ENCODE results near the gene SGTA. TPM values are rescaled to one million over a fixed set of nuclear protein-coding genes. Genes with fewer than 3 reads are reported as not detected.
"Not testable (repeated sequence)": the region's sequence is repeated elsewhere in the genome, so short reads cannot be mapped to it uniquely, and the experiment has no call there.

SGTA gene
- total RNA-seq, 1 donor from 2014 or later: 64.4 TPM

DNA sequence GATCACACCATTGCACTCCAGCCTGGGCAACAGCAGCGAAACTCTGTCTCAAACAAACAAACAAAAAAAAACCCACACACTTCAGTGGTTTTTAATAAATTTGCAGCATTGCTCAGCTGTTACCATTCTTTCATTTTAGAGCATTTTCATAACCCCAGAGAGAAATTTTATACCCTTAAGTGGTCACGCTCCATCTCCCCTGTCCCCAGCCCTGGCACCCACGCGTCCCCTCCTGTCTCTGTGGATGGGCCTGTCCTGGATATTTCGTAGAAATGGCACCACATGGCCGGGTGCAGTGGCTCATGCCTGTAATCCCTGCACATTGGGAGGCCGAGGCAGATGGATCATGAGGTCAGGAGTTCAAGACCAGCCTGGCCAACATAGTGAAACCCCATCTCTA is 10.1 kb upstream of the SGTA start:
- Mint-ChIP-seq H3K9me3 (no peaks in the 10 kb centered on the region), H3K4me1 (ENCODE audit: unreplicated experiment) (no peaks in the 10 kb centered on the region), H3K27ac (no peak overlapping the region), H3K4me3 (no peak overlapping the region), H3K36me3 (no peaks in the 10 kb centered on the region), H3K27me3 (no peaks in the 10 kb centered on the region)
- TF ChIP-seq, protein P1, sequence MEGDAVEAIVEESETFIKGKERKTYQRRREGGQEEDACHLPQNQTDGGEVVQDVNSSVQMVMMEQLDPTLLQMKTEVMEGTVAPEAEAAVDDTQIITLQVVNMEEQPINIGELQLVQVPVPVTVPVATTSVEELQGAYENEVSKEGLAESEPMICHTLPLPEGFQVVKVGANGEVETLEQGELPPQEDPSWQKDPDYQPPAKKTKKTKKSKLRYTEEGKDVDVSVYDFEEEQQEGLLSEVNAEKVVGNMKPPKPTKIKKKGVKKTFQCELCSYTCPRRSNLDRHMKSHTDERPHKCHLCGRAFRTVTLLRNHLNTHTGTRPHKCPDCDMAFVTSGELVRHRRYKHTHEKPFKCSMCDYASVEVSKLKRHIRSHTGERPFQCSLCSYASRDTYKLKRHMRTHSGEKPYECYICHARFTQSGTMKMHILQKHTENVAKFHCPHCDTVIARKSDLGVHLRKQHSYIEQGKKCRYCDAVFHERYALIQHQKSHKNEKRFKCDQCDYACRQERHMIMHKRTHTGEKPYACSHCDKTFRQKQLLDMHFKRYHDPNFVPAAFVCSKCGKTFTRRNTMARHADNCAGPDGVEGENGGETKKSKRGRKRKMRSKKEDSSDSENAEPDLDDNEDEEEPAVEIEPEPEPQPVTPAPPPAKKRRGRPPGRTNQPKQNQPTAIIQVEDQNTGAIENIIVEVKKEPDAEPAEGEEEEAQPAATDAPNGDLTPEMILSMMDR (conservative IDR thresholded peaks at IDR 0.05): no peak
- DNase-seq (ENCODE audit: extremely low spot score, unreplicated experiment): no peak

DNA sequence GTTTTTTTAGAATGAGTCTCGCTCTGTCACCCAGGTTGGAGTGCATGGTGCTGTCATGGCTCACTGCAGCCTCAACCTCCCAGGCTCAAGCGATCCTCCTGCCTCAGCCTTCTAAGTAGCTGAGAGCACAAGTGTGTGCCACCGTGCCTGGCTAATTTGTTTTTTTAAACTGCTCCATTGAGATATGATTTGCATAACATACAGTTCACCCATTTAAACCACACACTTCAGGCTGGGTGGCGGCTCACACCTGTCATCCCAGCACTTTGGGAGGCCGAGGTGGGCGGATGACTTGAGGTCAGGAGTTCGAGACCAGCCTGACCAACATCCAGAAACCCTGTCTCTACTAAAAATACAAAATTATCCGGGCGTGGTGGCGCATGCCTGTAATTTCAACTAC is 9.6 kb upstream of the SGTA start:
- not testable (repeated sequence) for H3K9me3 Mint-ChIP-seq; H3K4me3 Mint-ChIP-seq; H3K36me3 Mint-ChIP-seq; H3K4me1 Mint-ChIP-seq (ENCODE audit: unreplicated experiment); H3K27me3 Mint-ChIP-seq; DNase-seq (ENCODE audit: extremely low spot score, unreplicated experiment); H3K27ac Mint-ChIP-seq

DNA sequence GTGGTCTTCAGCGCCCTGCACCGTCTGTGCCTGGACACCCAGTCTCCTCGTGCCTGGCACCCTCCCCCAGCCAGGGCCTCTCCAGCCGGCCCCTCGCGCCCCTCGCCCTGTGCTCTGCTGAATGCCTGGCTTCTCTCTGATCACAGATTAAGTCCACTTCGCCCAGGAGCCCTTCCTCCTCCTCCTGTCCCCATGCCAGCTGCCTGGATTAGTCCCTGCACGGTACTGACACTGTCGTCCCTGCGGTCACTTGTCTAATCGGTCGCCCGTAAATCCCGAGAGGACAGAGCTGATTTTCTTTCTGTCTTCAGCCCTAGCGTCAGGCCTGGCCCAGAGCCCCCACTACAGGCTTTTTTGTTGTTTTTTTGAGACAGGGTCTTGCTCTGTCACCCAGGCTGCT is 8.8 kb upstream of the SGTA start:
- Mint-ChIP-seq H3K27ac (no peak overlapping the region), H3K27me3 (no peaks in the 10 kb centered on the region), H3K36me3 (no peaks in the 10 kb centered on the region), H3K4me3 (no peak overlapping the region), H3K9me3 (no peaks in the 10 kb centered on the region), H3K4me1 (ENCODE audit: unreplicated experiment) (peaks cover 5% of the 10 kb centered on the region)
- TF ChIP-seq, protein P1 (conservative IDR thresholded peaks at IDR 0.05): no peak
- no peak for DNase-seq (ENCODE audit: extremely low spot score, unreplicated experiment)

DNA sequence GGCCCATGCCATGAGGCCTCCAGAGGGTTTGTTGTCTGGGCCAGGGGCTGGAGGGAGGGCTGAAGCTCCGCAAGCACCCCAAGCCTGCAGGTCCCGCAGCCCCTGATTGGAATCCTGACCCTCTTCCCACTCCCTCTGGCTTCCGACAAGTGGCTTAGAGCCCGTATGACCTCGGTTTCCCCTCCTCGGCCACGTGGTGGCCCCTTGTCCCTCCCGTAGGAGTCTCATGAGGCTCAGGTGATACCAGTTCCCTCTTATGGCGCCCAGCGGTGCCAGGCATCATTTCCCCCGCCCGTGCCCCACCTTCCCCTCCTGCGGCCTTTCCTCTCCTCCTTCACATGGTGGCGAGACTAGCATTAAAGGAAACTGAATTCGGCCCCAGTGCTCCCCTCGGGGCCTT is 8.4 kb upstream of the SGTA start:
- Mint-ChIP-seq H3K9me3 (no peaks in the 10 kb centered on the region), H3K27ac (no peak overlapping the region), H3K36me3 (no peaks in the 10 kb centered on the region), H3K4me3 (no peak overlapping the region), H3K27me3 (no peaks in the 10 kb centered on the region), H3K4me1 (ENCODE audit: unreplicated experiment) (peaks cover 5% of the 10 kb centered on the region)
- TF ChIP-seq, protein P1 (conservative IDR thresholded peaks at IDR 0.05): no peak
- DNase-seq (ENCODE audit: extremely low spot score, unreplicated experiment): no peak

DNA sequence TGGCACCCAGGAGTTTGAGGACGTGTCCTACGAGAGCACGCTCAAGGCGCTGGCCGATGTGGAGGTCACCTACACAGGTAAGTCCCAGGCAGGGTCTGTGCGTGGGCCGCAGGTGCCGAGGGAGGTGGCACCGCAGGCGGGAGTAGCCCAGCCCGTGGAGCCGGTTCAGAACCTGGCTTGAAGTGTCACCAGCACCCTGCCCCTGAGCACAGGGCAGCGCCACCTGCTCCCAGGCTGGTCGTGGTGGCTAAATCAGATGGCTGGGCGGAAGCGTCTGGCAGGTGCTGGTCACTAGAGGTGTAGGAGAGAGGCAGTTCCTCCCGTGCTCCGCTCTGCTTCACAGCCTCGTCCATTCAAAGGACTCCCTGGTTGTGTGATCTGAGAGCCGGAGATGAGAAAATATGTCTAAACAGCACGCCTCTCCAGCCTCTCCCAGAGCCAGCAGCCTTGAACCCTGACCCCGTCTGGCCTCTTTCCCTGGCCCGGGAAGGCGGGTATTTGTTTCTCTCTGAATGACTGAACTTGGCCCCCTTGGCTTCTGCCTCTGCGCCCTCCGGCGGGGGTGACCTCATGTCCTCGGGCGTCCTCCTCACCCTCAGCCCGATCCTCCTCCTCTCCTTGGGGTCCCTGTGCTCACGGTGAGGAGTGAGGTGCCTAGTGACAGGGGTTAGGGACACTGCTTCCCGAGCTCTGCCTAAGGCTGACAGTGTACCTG is 7.6 kb upstream of the SGTA start:
- Mint-ChIP-seq H3K4me1 (ENCODE audit: unreplicated experiment) (peaks cover 10% of the 10 kb centered on the region), H3K27ac (no peak overlapping the region), H3K27me3 (no peaks in the 10 kb centered on the region), H3K36me3 (no peaks in the 10 kb centered on the region), H3K4me3 (no peak overlapping the region), H3K9me3 (no peaks in the 10 kb centered on the region)
- no peak for DNase-seq (ENCODE audit: extremely low spot score, unreplicated experiment)
- TF ChIP-seq, protein P1 (conservative IDR thresholded peaks at IDR 0.05): no peak

DNA sequence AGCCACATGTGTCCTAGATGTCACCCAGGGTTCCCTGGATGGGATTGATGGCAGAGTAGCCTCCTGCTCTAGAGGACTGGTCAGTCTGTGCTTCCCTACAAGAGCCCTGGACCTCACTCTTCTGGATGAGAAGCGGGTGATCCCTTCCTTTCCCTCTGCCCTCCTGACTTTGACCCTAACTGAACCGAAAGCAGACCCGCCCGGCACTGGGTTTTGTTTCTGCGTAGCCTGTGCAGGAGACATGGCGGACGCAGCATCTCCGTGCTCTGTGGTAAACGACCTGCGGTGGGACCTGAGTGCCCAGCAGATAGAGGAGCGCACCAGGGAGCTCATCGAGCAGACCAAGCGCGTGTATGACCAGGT is 7.1 kb upstream of the SGTA start:
- Mint-ChIP-seq H3K27me3 (no peaks in the 10 kb centered on the region), H3K36me3 (no peaks in the 10 kb centered on the region), H3K4me3 (no peak overlapping the region), H3K27ac (no peak overlapping the region), H3K4me1 (ENCODE audit: unreplicated experiment) (peaks cover 11% of the 10 kb centered on the region), H3K9me3 (no peaks in the 10 kb centered on the region)
- TF ChIP-seq, protein P1 (conservative IDR thresholded peaks at IDR 0.05): no peak
- no peak for DNase-seq (ENCODE audit: extremely low spot score, unreplicated experiment)
